ENCODE measurements around the gene PAGR1. TPM values are rescaled to one million over a fixed set of nuclear protein-coding genes. Genes with fewer than 3 reads are reported as not detected.
A peak's percentile ranks its signal among the peaks of the same experiment; 100 is the strongest.

PAGR1 gene
- total and polyA plus RNA-seq, 9 of the 15 experiments (the other 6 are each of a cell fraction or from before 2014, with no cell fraction given): 1.4 to 58.2 (median 16.8) TPM

DNA sequence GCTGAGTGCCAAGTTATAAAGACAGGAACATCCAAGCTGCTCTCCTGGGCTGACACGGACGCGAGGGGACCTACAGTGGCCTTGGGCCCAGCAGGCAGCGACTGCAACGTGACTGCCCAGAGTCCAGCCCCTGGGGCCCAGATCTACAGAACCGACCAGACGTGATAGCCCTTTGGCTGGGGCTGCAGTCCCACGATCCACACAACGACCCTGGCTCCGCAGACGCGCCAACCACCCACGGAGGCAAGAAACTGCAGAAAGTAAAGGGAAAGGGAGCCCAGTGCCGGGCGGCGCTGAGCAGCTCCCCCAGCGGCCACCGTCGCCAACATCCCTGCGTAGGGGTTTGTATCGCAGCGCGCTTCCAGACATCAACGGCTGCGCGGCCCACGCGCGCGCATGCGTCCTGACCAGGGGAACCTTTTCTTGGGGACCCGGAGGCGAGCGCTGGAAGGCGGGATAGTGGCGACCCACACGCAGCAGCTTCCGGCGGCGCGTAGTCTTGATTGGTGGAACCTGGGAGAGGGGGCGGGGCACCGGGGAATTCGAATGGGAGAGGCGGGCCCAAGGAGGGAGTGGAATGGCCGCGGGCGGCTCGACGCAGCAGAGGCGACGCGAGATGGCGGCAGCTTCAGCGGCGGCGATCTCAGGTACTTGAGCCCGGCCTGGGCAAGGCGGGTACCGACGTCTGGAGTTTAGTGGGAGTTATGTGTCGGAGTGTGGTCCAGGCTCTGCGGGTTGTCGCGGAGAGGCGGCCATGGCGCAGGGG lies 25.6 kb upstream of the PAGR1 start, which contains the start of gene KIF22 (continued):
- TF ChIP-seq GTF2F1 (IDR thresholded peaks at IDR 0.05; ENCODE audit: low read depth, low read length) (peak; percentile 76; the same call in 1 of the 2 replicates), NCOA4 (IDR thresholded peaks at IDR 0.05; ENCODE audit: partially characterized antibody) (no peak), ADNP (tag; IDR thresholded peaks at IDR 0.05) (no peak), RBM22 (IDR thresholded peaks at IDR 0.05; ENCODE audit: low read depth, low read length, poor library complexity, severe bottlenecking) (peak; percentile 82), PHF20 (IDR thresholded peaks at IDR 0.05; ENCODE audit: partially characterized antibody) (peak; percentile 52), MTA3 (IDR thresholded peaks at IDR 0.05; ENCODE audit: borderline replicate concordance) (peak; percentile 84; the same call in 1 of the 2 replicates), CBFA2T3 (IDR thresholded peaks at IDR 0.05) (no peak; the same call in 1 of the 2 replicates), GABPA (tag; conservative IDR thresholded peaks at IDR 0.05; ENCODE audit: low read depth) (peak; percentile 98), POLR2H (tag; IDR thresholded peaks at IDR 0.05; ENCODE audit: low read depth) (peak; percentile 69), PHB (CRISPR knock-in tag; IDR thresholded peaks at IDR 0.05) (no peak), RBM25 (IDR thresholded peaks at IDR 0.05; ENCODE audit: low read depth, low read length, severe bottlenecking) (peak; percentile 73), GTF2A2 (tag; IDR thresholded peaks at IDR 0.05) (no peak), ZFP30 (CRISPR knock-in tag; IDR thresholded peaks at IDR 0.05; ENCODE audit: borderline replicate concordance) (no peak), GTF2E2 (tag; IDR thresholded peaks at IDR 0.05) (peak; percentile 80; the same call in 1 of the 2 replicates), ZC3H11A (IDR thresholded peaks at IDR 0.05; ENCODE audit: low read depth, low read length) (no peak; the same call in 1 of the 2 replicates), EZH2 (IDR thresholded peaks at IDR 0.05; ENCODE audit: borderline replicate concordance, low read depth, low read length) (no peak), ZNF695 (CRISPR knock-in tag; IDR thresholded peaks at IDR 0.05) (no peak), HDAC8 (tag; IDR thresholded peaks at IDR 0.05) (no peak), U2AF1 (optimal IDR thresholded peaks at IDR 0.05; ENCODE audit: low read depth, low read length) (no peak), EWSR1 (IDR thresholded peaks at IDR 0.05; ENCODE audit: borderline replicate concordance, low read depth, partially characterized antibody) (no peak), MYNN (IDR thresholded peaks at IDR 0.05) (no peak; the same call in 1 of the 2 replicates), MYNN (CRISPR knock-in tag; IDR thresholded peaks at IDR 0.05) (no peak)
- TF ChIP-seq, protein P1, sequence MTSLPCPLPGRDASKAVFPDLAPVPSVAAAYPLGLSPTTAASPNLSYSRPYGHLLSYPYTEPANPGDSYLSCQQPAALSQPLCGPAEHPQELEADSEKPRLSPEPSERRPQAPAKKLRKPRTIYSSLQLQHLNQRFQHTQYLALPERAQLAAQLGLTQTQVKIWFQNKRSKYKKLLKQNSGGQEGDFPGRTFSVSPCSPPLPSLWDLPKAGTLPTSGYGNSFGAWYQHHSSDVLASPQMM (CRISPR knock-in tag; IDR thresholded peaks at IDR 0.05): no peak
- TF ChIP-seq, protein P2, sequence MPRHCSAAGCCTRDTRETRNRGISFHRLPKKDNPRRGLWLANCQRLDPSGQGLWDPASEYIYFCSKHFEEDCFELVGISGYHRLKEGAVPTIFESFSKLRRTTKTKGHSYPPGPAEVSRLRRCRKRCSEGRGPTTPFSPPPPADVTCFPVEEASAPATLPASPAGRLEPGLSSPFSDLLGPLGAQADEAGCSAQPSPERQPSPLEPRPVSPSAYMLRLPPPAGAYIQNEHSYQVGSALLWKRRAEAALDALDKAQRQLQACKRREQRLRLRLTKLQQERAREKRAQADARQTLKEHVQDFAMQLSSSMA (CRISPR knock-in tag; IDR thresholded peaks at IDR 0.05): no peak
- TF ChIP-seq, protein P3, sequence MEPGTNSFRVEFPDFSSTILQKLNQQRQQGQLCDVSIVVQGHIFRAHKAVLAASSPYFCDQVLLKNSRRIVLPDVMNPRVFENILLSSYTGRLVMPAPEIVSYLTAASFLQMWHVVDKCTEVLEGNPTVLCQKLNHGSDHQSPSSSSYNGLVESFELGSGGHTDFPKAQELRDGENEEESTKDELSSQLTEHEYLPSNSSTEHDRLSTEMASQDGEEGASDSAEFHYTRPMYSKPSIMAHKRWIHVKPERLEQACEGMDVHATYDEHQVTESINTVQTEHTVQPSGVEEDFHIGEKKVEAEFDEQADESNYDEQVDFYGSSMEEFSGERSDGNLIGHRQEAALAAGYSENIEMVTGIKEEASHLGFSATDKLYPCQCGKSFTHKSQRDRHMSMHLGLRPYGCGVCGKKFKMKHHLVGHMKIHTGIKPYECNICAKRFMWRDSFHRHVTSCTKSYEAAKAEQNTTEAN (CRISPR knock-in tag; IDR thresholded peaks at IDR 0.05): peak; percentile 80; the same call in 1 of the 2 replicates
- TF ChIP-seq, protein P4, sequence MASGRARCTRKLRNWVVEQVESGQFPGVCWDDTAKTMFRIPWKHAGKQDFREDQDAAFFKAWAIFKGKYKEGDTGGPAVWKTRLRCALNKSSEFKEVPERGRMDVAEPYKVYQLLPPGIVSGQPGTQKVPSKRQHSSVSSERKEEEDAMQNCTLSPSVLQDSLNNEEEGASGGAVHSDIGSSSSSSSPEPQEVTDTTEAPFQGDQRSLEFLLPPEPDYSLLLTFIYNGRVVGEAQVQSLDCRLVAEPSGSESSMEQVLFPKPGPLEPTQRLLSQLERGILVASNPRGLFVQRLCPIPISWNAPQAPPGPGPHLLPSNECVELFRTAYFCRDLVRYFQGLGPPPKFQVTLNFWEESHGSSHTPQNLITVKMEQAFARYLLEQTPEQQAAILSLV (tag; IDR thresholded peaks at IDR 0.05): no peak

Data from K562 (cell line).